ENCODE results near the gene MORF4L1. TPM values are rescaled to one million over a fixed set of nuclear protein-coding genes. Genes with fewer than 3 reads are reported as not detected.
A peak's percentile ranks its signal among the peaks of the same experiment; 100 is the strongest.

The MORF4L1 gene
- total RNA-seq, 1 donor, result 456 TPM

DNA sequence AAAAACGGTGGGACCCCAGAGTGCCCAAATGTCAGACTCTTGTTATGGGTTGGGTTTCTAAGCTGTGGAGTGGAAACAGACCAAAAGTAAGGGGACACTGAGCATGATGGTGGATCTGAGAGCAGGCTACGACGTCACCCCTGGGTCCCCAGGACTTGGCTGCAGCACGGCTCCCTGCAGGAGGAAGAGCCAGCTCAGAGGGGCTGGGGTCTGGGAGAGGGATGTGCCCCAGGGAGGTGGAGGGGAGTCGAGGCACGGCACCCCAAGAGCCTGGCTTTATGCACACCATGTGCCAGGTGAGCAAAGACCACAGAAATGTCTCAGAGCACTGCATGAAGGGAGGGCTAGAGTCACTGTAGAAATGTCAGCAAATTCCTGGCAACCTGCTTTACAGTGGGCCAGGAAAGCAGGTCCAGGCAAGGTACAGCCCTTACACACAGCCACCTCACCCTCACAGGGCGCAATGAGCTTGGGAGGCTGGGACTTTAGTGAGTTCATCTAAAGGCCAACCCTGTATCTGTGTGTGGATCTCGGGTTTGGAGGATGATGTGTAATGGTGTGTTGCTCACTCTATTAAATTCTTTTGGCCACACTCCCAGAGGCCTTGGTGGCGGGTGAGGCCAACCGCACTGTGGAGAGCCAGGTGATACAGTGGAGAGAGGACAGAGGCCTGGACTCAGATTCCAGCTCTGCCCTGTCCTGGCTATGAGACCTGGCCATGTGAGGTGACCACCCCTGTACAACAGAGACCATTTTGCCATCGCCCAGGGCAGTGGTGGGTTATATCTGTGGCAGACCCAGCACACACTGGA lies 58.1 kb downstream of the MORF4L1 start:
- H4K20me1 ChIP-seq (ENCODE audit: insufficient read depth, low read length), result peaks cover 4% of the 10 kb centered on the region
- H3K36me3 ChIP-seq (ENCODE audit: insufficient read depth, low read length), result no peaks in the 10 kb centered on the region
- DNase-seq (ENCODE audit: insufficient read length, low spot score, missing footprints), result peak; percentile 98
- peak overlapping the region; percentile 59 for H3K4me2 ChIP-seq (ENCODE audit: insufficient read depth, low read length)
- peaks cover 22% of the 10 kb centered on the region for H3K4me1 ChIP-seq (ENCODE audit: insufficient read depth, low read length)
- H3K79me2 ChIP-seq (ENCODE audit: insufficient read depth, low read length), result no peaks in the 10 kb centered on the region
- H3K27ac ChIP-seq (ENCODE audit: low read depth, low read length), result no peak overlapping the region
- H3K4me3 ChIP-seq (ENCODE audit: insufficient read depth, low read length), result no peak overlapping the region
- H3K27me3 ChIP-seq (ENCODE audit: insufficient read depth, low read length), result peaks cover 15% of the 10 kb centered on the region
- no peak overlapping the region for H2AFZ ChIP-seq (ENCODE audit: low read length)
- TF ChIP-seq CTCF (IDR thresholded peaks at IDR 0.05; ENCODE audit: extremely low read depth, low read depth, low read length), result no peak
- no peaks in the 10 kb centered on the region for H3K9me3 ChIP-seq (ENCODE audit: low read depth, low read length)

DNA sequence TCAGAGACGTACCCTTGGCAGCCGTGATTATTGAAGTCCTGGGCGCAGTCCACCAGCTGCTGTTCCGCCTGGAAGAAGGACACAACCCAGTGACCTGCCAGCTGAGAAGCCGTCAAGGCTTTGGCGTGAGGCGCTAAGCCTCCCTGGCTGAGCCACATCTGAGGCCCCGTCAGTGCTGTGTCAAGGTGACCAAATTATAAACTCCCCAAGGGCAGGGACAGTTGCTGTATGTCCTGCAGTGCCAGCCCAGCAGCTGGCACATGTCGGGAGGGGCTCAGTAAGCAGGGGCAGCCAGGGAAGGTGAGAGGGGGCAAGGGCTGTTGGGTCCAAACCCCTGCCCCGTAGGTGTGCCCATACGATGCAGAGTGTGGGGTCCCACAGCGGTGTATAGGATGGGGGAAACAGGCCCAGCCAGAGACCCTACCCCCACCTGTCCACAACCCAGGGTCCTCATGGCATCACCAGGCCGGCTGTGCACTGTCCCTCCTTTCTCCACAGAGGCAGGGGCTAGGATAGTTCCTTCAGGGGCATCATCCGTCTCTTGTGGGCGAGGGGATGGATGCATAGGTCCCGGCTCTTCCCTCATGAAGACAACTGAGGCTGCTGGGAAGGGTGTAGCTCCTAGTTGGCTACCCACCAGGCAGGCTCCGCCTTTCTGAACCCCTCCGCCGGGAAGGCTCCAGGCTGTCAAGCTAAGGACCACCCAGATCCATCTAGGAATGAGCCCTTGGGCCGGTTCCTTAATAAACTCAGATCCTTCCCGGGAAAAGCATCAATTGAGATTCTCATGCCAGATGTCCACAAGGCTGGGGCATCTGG lies 59.0 kb downstream of the MORF4L1 start:
- no peak overlapping the region for H3K27ac ChIP-seq (ENCODE audit: low read depth, low read length)
- H3K4me3 ChIP-seq (ENCODE audit: insufficient read depth, low read length), result no peak overlapping the region
- no peak for TF ChIP-seq CTCF (IDR thresholded peaks at IDR 0.05; ENCODE audit: extremely low read depth, low read depth, low read length)
- peaks cover 2% of the 10 kb centered on the region for H4K20me1 ChIP-seq (ENCODE audit: insufficient read depth, low read length)
- peak overlapping the region; percentile 59 for H3K4me2 ChIP-seq (ENCODE audit: insufficient read depth, low read length)
- no peaks in the 10 kb centered on the region for H3K9me3 ChIP-seq (ENCODE audit: low read depth, low read length)
- H3K36me3 ChIP-seq (ENCODE audit: insufficient read depth, low read length), result no peaks in the 10 kb centered on the region
- peaks cover 15% of the 10 kb centered on the region for H3K27me3 ChIP-seq (ENCODE audit: insufficient read depth, low read length)
- H2AFZ ChIP-seq (ENCODE audit: low read length), result no peak overlapping the region
- peak; percentile 86 for DNase-seq (ENCODE audit: insufficient read length, low spot score, missing footprints)
- H3K4me1 ChIP-seq (ENCODE audit: insufficient read depth, low read length), result peaks cover 22% of the 10 kb centered on the region
- H3K79me2 ChIP-seq (ENCODE audit: insufficient read depth, low read length), result no peaks in the 10 kb centered on the region

DNA sequence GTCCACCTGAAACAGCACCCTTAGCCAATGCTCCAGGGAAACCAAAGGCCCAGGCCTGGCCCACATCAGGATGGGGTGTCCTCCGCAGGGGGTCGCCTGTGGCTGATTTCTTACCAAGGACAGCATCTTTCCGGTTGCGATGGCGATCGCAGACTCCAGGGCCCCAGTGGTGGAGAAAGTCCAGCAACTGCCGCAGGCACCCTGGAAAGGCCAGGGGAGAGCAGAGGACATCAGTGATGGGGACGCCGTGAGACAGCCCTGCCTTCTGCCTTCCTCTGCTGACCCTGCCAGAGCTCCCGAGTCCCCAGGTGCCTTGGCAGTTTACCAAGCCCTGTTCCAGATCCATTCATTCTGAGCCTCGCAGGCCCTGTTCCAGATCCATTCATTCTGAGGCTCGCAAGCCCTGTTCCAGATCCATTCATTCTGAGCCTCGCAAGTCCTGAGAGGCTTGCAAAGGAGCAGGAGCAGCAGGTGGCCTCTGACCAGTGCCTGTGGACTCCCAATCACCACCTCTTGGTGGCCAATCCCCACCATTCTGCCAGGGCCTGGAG lies 59.6 kb downstream of the MORF4L1 start:
- H3K27ac ChIP-seq (ENCODE audit: low read depth, low read length), result no peak overlapping the region
- no peak overlapping the region for H3K4me2 ChIP-seq (ENCODE audit: insufficient read depth, low read length)
- no peaks in the 10 kb centered on the region for H3K9me3 ChIP-seq (ENCODE audit: low read depth, low read length)
- no peaks in the 10 kb centered on the region for H3K79me2 ChIP-seq (ENCODE audit: insufficient read depth, low read length)
- H2AFZ ChIP-seq (ENCODE audit: low read length), result no peak overlapping the region
- no peaks in the 10 kb centered on the region for H3K36me3 ChIP-seq (ENCODE audit: insufficient read depth, low read length)
- H3K27me3 ChIP-seq (ENCODE audit: insufficient read depth, low read length), result peaks cover 15% of the 10 kb centered on the region
- peaks cover 27% of the 10 kb centered on the region for H3K4me1 ChIP-seq (ENCODE audit: insufficient read depth, low read length)
- no peak for DNase-seq (ENCODE audit: insufficient read length, low spot score, missing footprints)
- no peak for TF ChIP-seq CTCF (IDR thresholded peaks at IDR 0.05; ENCODE audit: extremely low read depth, low read depth, low read length)
- H3K4me3 ChIP-seq (ENCODE audit: insufficient read depth, low read length), result no peak overlapping the region
- H4K20me1 ChIP-seq (ENCODE audit: insufficient read depth, low read length), result no peaks in the 10 kb centered on the region
